ENCODE data around the gene NDE1. TPM values are rescaled to one million over a fixed set of nuclear protein-coding genes. Genes with fewer than 3 reads are reported as not detected.

Gene NDE1
- total RNA-seq, 1 donor from 2014 or later: 41.0 TPM

DNA sequence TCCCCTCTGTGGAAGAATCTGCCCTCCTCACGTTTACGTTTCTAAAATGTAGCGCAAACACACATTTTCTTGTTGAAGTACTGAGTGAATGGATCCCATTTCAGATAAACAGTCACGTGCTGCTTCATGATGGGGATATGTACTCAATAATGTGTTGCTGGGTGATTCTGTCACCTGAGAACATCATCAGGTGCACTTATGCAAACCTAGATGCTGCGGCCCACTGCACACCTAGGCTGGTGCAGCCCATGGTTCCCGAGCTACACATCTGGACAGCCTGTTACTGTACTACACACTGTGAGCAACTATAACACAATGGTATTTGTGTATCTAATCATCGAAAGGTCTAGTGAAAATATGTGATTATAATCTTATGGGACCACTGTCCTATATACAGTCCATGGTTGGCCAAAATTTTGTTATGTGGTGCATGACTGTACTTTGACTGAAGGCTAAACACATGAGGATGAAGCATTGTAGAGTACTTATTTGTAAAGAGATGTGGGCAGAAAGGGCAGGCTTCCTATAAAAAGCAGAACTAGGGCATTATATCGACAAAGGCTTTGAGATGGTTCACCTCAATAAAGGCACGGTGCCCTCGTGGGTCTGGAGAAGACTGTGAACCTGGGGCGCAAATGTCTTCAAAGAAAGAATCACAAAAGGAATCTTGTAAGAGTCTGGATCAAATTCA, 33.4 kb upstream of the NDE1 start:
- DNase-seq (ENCODE audit: extremely low spot score, unreplicated experiment): no peak
- TF ChIP-seq, protein P1, sequence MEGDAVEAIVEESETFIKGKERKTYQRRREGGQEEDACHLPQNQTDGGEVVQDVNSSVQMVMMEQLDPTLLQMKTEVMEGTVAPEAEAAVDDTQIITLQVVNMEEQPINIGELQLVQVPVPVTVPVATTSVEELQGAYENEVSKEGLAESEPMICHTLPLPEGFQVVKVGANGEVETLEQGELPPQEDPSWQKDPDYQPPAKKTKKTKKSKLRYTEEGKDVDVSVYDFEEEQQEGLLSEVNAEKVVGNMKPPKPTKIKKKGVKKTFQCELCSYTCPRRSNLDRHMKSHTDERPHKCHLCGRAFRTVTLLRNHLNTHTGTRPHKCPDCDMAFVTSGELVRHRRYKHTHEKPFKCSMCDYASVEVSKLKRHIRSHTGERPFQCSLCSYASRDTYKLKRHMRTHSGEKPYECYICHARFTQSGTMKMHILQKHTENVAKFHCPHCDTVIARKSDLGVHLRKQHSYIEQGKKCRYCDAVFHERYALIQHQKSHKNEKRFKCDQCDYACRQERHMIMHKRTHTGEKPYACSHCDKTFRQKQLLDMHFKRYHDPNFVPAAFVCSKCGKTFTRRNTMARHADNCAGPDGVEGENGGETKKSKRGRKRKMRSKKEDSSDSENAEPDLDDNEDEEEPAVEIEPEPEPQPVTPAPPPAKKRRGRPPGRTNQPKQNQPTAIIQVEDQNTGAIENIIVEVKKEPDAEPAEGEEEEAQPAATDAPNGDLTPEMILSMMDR (IDR thresholded peaks at IDR 0.05): no peak
- H3K27ac Mint-ChIP-seq (ENCODE audit: unreplicated experiment): no peak overlapping the region
- H3K27me3 Mint-ChIP-seq (ENCODE audit: unreplicated experiment): no peaks in the 10 kb centered on the region
- H3K4me1 Mint-ChIP-seq (ENCODE audit: unreplicated experiment): no peaks in the 10 kb centered on the region
- no peaks in the 10 kb centered on the region for H3K9me3 Mint-ChIP-seq (ENCODE audit: unreplicated experiment)
- no peak overlapping the region for H3K4me3 Mint-ChIP-seq (ENCODE audit: unreplicated experiment)
- peaks cover 65% of the 10 kb centered on the region for H3K36me3 Mint-ChIP-seq (ENCODE audit: unreplicated experiment)

DNA sequence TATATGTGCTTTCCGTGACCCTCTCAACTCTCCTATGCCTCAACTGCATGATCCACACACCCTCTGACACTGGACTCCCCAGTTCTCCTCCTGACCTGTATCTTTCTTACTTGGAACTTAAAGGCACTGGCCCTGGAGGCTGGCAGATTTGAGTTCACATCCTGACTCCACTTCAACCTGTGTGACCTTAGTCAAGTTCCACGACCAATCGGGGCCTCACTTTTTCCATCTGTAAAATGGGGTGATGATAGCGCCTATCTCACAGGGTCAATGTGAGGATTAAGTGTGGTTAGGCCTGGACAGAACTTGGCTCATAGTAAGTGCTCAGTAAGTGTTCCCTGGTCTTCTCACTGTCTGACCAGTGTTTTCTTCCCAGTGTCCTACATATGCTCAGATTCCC, 32.1 kb upstream of the NDE1 start:
- H3K27ac Mint-ChIP-seq (ENCODE audit: unreplicated experiment): no peak overlapping the region
- DNase-seq (ENCODE audit: extremely low spot score, unreplicated experiment): no peak
- H3K36me3 Mint-ChIP-seq (ENCODE audit: unreplicated experiment): peaks cover 69% of the 10 kb centered on the region
- H3K27me3 Mint-ChIP-seq (ENCODE audit: unreplicated experiment): no peaks in the 10 kb centered on the region
- no peaks in the 10 kb centered on the region for H3K9me3 Mint-ChIP-seq (ENCODE audit: unreplicated experiment)
- no peaks in the 10 kb centered on the region for H3K4me1 Mint-ChIP-seq (ENCODE audit: unreplicated experiment)
- H3K4me3 Mint-ChIP-seq (ENCODE audit: unreplicated experiment): no peak overlapping the region
- TF ChIP-seq, protein P1 (IDR thresholded peaks at IDR 0.05): no peak

DNA sequence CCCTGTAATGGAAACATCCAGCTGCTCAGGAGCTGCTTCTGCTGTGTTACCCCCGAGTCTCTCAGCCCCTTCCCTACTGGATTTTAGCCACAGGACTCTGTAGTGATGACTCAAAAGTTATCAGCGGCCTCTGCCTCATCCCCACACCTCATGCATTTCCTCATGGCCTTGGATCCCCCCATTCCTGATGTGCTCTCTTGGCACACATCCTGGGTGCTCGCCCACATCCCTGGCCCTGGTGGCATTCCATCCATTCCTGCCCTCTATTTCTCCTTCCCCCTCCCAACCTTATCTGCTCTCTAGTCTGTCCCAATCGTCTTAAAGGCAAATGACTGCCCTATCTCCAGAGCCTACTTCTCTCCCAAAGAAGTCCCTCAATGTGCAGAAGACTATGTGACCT, 31.7 kb upstream of the NDE1 start:
- H3K4me3 Mint-ChIP-seq (ENCODE audit: unreplicated experiment): no peak overlapping the region
- no peaks in the 10 kb centered on the region for H3K27me3 Mint-ChIP-seq (ENCODE audit: unreplicated experiment)
- H3K27ac Mint-ChIP-seq (ENCODE audit: unreplicated experiment): no peak overlapping the region
- TF ChIP-seq, protein P1 (IDR thresholded peaks at IDR 0.05): no peak
- H3K36me3 Mint-ChIP-seq (ENCODE audit: unreplicated experiment): peaks cover 66% of the 10 kb centered on the region
- no peaks in the 10 kb centered on the region for H3K4me1 Mint-ChIP-seq (ENCODE audit: unreplicated experiment)
- no peaks in the 10 kb centered on the region for H3K9me3 Mint-ChIP-seq (ENCODE audit: unreplicated experiment)
- DNase-seq (ENCODE audit: extremely low spot score, unreplicated experiment): no peak

DNA sequence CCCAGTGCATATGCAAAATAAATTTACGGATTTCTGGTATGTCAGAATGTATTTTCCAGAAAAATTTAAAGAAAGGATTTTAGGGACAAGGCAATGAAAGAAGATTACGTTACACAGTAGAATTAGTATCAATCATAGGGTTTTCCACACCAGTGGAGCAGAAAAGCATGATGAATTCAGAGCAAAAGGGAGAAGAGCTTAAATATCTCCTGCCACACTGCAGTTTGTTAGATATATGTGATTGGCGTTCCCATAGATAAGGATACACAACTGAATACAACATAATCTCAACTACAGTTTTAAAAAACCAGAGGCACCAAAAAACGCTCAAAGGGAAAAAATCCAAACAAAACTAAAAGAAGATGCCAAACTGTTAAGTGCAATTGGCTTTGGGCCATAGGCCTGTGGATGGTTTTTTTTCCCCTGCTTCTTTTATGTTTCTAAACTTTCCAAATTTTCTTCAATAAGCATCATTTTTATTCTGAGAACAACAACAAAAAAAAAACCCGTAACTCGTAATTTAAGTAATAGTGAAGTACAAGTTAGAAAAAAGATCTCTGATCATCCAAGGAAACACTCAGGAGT, 29.3 kb upstream of the NDE1 start:
- TF ChIP-seq, protein P1 (IDR thresholded peaks at IDR 0.05): no peak
- Mint-ChIP-seq H3K9me3 (ENCODE audit: unreplicated experiment) (no peaks in the 10 kb centered on the region), H3K4me3 (ENCODE audit: unreplicated experiment) (no peak overlapping the region), H3K36me3 (ENCODE audit: unreplicated experiment) (peaks cover 76% of the 10 kb centered on the region), H3K27me3 (ENCODE audit: unreplicated experiment) (no peaks in the 10 kb centered on the region), H3K27ac (ENCODE audit: unreplicated experiment) (no peak overlapping the region), H3K4me1 (ENCODE audit: unreplicated experiment) (no peaks in the 10 kb centered on the region)
- no peak for DNase-seq (ENCODE audit: extremely low spot score, unreplicated experiment)

DNA sequence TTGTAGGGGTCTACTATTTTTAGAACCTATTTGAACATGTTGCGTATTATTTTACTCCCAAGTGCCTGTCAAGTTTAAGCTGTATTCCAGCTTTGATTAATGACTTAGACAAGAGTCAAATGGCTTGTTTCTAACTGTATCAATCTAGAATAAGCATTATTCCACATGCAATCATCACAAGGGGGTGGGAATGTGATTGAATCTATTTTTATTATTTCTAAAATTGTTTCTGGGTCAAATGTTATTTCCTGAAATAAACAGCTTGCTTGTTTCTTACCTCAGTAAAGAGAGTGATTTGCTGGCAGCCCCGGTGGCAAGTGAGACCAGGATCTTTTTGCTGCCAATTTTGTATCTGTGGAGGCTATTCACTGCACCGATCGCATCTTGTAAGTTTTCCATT, 28.6 kb upstream of the NDE1 start:
- Mint-ChIP-seq H3K27me3 (ENCODE audit: unreplicated experiment) (no peaks in the 10 kb centered on the region), H3K4me1 (ENCODE audit: unreplicated experiment) (no peaks in the 10 kb centered on the region), H3K36me3 (ENCODE audit: unreplicated experiment) (peaks cover 74% of the 10 kb centered on the region), H3K4me3 (ENCODE audit: unreplicated experiment) (no peak overlapping the region), H3K27ac (ENCODE audit: unreplicated experiment) (no peak overlapping the region), H3K9me3 (ENCODE audit: unreplicated experiment) (no peaks in the 10 kb centered on the region)
- no peak for DNase-seq (ENCODE audit: extremely low spot score, unreplicated experiment)
- TF ChIP-seq, protein P1 (IDR thresholded peaks at IDR 0.05): no peak
